NCI-H187 treated with DMSO at 0.1 percent for 48 hours (cell line): ENCODE data around the gene TMEM131L.
"Not testable (repeated sequence)": the region's sequence is repeated elsewhere in the genome, so short reads cannot be mapped to it uniquely, and the experiment has no call there.

Experiments
- DNase-seq: peaks from one replicate; lab custom pipeline; 2025; lab: John Stamatoyannopoulos, UW

TMEM131L gene

DNA sequence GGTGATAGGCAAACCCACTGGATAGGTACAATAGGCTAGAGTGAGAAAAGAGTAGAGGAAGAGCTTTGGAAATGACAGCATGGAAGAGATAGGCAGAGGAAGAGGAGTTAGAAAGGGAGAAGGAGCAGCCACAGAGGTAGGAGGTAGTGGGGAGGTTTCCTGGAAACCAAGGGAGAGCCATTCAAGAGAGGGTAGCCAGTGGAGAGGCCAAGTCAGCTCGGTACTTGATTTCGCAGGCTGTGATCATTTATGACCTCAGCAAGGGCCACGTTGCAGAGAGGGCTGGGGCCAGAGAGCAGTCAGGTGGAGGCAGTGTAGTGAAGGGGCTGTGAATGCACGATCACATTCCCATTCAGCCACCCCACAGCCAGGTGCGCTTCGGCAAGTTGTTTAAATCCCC is 76.0 kb downstream of the TMEM131L start:
- no peak for DNase-seq

DNA sequence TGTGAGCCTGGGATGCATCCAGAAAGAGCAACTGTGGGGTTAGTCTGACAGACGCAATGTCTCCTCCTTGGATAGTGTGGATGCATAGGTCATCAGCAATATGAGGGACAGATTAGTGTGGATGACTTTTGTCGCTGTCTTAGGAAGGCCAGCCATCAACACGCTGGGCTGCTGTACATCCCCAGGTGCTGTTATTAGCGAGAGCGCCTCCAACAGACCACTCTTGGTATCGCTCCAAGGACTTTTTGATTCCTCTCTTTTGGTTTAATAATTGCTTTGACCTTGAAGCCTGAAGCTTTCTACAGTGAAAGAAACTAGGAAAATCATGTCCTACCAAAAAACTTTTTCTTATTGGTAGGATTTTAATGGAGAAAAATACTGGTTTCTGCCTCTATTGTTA is 76.7 kb downstream of the TMEM131L start:
- DNase-seq, result no peak

DNA sequence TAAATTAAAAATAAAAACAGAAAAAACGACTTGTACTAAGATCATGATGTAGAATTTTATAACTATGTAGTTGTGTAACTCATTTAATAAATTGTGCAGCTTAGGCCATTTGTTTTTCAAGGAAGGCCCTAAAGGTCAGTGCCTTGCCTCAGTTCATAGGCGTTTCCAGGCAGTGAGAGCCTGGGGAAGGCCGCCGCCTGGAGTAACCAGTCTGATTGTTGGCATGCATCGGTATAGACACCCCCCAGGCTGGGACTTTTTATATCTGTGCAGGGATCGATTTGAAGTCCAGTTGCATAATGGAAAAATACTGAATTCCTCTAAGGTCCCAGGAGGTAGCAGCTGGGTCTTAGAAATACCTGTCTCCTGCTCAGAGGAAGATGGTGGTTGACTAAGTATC is 77.2 kb downstream of the TMEM131L start:
- no peak for DNase-seq

DNA sequence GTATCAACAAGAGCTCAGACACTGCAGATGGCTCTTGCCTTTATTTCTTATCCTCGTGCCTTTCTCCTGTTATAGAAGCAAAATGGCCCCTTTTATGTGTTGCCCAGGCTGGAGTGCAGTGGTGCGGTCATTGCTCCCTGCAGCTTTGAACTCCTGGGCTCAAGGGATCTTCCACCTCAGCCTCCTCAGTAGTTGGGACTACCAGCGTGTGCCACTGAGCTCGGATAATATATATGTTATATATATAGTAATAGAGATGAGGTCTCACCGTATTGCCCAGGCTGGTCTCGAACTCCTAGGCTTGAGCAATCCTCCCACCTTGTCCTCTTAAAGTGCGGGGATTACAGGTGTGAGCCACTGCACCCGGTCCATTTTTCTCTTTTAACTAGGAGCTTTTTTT is 79.7 kb downstream of the TMEM131L start:
- no peak for DNase-seq

DNA sequence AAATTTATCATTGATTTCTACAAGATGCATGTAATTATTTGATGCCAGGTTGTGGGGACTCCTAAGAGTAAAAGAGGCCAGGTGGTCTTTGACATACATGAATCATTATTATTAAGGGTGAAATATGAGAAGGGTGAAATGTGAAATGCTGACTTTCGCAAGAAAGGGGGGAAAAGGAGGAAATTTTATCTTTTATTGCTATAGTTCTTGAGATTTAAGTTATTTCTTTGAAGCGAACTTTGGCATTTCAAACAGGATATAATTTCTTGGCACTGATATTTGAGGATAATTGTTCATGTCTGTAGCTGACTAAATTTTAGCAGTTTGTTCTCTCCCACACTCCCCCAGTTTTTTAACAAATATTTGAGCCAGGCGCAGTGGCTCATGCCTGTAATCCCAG is 80.1 kb downstream of the TMEM131L start:
- DNase-seq, result no peak

DNA sequence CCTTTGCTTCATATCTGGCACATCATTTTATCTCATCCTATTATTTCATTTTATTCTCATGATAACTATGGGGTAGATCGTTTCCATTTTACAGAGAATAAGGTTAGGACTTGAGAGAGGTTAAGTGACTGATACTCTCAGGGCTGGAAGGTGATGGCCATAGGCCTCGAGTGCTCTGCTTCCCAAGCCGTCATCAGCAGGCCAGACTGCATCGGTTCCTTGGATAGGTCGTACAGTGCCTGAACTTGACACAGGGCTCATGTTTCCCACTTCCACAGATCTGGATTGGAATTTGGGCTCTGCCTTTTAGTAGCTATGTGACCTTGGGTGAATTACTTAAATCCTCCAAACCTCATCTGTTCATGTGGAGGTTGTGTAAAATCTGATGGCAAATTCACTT is 81.4 kb downstream of the TMEM131L start:
- DNase-seq, result no peak

DNA sequence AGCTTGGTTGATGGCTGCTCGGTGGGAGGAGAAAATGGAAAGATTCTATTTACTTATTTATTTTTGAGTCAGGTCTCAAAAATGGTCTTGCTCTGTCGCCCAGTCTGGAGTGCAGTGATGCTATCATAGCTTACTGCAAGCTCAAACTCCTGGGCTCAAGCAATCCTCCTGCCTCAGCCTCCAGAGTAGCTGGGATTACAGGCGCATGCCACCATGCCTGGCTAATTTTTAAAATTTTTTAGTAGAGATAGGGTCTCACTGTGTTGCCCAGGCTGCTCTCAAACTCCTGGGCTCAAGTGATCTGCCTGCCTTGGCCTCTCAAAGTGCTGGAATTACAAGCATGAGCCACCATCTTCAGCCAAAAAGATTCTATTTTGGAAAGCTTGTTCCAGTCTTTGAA is 82.7 kb downstream of the TMEM131L start:
- DNase-seq, result not testable (repeated sequence)

DNA sequence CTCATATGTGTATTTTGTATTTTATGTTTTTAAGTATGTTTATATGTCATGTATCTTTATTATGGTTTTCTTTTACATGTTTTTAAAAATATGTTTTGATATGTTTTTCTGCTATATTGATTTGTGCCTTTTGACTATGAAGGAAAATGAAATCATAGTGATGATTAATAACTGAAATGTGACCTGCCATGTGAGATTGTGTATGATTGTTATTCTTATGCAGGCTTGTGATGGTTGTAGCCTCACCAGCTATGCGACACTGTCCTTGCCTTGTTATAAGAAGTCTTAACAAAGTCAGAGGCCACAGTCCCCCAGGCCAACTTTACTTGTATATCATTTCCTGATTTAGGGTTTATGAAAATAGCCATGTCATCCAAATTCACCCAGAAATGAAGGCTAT is 83.2 kb downstream of the TMEM131L start:
- DNase-seq, result no peak

DNA sequence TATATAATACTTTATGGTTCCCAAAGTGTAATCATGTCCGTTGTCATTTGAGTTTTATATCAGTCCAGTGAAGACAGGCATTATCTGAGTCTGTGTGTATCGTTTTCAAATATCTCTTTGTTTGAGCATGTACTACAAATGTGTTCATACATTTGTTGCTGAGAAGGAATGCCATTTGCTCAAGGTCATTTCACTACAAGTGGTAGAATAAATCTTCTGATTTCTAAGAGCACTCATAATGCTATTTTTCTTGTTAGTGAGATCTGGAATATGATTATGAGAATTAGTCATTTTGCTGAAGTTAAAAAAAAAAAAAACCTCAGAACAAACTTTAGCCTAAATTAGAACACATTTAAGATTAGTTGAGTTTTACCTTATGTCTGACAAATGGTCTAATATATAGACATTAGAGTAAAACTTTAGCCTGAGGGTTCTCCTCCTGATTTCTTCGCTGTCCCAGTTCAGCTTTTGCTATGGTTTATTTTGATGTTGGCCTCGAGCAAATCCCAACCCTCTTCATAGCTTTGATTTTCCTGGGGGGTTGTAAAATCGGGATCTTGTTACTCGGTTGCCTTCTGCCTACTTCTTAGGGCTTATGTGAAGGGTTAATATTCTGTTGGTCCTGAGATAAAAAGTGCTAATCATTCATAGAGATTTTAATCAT is 87.1 kb downstream of the TMEM131L start:
- no peak for DNase-seq

DNA sequence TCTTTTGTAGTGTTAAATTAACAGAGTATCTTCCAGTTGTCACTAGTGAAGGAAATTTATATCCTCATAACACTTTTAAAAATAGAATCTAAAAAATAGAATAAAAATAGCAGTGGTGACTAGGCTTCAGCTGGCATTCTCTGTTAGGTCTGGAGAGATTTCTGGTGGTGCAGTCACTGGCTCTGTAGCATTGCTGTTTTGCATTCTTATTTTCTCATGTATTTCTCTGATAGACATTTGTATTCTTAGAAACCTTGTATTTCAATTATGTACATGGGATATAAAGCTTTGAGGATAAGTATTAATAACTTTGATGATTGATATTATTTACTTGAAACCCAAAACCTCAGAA is 87.6 kb downstream of the TMEM131L start:
- DNase-seq, result no peak

DNA sequence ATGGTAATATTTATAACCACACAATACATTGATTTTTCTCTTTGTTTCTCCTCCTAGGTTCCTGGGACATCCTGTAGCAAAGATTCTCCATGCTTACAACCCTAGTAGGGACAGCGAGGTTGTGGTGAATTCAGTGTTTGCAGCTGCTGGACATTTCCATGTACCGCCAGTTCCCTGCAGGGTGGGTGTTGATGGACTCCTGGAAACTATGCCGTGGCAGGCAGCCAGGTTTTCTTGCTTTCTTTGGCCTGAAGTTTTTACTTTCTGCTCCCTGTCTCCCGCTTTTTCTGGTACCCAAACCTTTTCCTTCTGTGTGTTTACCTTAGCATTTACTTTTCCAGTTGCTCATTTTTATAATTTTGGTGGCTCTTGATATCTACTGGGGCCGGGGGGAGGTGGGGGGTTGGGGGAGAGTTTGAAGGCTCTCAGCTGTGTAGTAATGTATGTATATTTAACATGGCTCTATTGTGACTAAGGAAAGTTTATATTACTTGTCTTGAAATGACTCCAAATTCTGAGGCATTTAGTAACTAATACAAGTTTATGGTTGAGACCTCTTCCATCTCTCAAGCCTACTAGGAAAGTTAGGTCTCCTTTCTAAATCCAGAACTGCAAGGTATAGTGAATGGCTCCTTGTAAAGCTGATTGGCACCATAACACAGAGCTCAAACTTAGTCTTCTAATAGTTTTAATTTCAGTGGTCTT is 89.7 kb downstream of the TMEM131L start:
- no peak for DNase-seq

DNA sequence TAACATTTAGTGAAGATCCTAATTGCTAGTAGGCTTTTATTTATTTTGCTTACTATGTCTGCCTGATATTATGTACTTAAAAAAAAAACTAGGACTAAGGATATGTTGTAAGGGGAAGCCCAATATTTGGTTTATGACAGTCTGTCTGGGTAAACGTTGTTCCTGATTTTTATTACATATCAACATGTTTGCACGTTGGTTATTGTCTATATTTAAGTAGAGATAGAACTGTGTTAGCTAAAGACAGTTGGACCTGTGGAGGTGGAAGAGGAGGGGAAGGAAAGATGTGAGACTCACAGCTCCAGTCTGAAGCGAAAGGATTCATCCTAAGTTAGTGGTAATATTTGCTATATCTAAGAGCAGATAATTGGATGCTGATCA is 90.3 kb downstream of the TMEM131L start:
- no peak for DNase-seq

DNA sequence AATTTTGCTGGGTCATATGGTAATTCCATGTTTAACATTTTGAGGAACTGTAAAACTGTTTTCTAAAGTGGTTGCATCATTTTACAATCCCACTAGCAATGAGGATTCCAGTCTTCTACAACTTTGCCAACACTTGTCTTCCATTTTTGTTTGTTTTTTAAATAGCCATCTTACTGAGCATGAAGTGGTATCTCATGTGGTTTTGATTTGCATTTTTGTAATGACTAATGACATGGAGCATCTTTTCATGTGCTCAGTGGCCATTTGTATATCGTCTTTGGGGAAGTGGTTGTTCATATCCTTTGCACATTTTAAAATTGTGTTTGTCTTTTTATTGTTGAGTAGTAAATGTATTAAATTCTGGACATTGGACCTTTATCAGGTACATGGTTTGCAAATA is 94.7 kb downstream of the TMEM131L start:
- DNase-seq, result no peak

DNA sequence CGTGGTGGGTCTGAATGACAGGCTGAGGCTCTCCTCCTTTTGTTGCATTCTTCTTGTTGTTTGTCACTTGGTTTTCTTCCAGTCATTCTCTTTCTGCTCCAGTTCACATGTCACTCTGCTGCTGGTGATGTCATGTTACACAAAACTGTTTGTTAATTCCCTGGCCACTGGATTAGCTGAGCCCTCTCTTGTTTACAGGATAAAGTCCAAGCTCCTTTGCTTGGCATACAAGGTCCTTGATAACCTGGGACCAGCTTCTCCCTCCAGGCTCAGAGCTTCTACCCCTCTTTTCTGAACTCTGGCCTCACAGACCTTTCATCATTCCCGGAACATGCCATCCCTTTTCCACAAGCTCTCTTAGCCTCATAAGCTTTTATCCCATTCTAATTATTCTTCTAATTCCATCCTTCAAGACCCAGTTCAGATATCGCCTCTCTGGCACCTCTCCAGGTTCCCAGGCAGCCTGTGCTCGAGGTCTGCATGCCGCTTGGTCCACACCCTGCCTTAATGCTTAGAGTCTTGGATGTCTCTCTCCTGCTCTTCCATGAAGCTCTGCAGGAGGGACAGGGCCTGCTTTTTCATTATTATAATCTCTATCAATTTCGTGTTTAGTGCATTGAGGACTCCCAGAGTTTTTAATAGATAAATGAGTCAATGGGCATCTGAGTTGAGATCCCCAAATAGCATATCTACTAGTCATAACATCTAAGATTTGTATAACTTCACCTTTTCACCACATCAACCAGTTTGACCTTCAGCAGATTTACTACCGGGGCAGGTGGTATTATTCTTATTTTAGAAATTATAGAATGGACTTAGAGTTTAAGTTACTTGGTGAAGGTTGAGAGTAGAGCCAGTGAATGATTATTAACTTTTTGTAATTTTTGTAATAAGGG is 98.7 kb downstream of the TMEM131L start:
- DNase-seq, result no peak

DNA sequence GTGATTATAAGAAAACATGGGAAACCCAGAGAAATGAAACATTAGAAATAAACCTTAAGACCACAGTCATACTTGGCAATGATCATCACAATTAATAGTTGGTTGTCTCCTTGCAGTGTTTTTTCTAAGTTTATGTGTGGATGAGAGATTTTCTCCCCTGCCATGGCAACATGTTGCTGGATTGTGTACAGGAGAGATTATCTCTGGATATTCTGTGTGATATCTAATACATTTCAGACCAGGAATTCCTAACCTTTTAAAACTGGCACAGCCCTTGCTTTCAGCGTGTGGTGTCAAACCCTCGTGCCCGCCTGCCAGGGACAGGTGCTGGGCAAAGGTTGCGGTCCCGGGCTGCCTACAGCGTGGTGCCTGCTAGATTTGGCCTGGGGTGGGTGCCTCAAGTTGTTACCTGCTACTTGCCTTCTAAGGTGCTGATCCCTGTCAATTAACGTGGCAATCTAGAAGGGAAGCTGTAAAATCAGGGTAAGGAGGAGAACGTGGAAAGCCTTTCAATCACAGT is 100.5 kb downstream of the TMEM131L start:
- DNase-seq, result no peak

DNA sequence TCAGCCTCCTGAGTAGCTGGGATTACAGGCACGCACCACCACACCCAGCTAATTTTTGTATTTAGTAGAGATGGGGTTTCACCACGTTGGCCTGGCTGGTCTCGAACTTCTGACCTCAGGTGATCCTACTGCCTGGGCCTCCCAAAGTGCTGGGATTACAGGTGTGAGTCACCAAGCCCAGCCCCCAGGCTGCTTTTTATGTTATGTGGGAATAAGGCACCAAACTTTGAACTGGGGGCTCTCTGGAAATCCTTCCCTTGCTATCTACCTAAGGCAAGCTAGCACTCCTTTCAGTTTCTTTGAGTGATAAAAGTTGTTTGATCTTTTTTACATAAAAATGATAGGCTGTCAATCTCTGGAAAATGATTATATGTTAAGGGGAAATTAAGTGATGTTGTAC is 101.5 kb downstream of the TMEM131L start:
- not testable (repeated sequence) for DNase-seq

DNA sequence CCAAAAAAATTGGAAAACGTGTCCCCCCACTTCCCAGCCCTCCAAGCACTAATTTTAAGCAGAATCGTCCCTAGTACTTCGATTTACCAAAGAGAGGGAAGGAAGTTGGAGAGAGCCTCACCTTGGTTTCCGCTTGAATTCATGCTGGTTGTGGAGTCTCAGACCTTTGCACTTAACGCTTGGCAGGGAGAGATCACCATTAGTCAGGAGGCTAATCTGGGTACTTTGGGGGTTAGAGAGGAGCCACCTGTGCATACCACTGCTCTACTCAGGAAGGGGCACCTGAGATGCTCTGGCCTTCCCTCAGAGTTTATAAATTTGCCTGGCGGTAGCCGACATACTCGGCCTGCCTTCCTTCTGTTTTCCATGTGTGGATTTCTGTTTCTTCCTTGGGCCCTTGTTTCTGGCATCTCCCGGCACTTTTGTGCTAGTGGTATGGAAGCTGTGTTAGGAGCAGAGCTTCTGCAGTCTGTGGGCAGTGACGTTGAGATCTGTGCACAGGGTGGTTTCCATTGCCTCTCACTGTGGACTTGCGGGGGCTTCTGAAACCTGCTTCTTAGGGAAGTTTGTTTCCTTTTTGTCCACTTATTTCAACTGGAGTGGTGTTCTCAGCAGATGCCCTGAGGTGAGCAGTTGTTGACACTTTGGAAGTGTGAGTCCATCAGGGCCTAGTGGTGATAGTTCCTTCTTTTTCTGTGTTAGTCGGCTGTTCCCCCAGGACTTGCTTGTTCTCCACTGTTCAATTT is 104.2 kb downstream of the TMEM131L start:
- no peak for DNase-seq

DNA sequence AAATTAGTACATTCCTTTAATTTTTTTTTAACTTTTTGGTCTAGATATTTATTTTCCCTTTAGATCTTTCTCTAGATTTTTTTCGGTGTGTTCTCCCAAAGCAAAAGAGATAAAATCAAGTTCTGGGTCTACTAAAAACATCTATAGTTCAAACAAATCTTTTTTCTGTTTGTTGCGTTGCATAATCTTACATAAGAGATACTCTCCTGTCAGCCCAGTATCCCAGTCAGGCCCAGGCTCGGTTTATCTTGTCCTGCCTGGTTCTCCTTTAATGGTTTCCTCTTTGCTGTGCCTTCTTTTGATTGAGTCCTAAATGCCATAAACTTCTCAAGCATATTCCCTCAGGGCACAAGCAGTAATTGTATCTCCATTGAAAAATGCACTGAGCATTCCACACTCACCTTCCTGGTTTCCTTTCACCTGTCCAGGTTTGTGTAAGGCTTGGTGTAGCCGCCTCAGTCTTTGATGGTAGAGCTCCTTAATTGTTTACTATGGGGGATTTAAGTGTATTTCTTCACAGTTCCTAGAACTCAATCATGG is 104.9 kb downstream of the TMEM131L start:
- no peak for DNase-seq

DNA sequence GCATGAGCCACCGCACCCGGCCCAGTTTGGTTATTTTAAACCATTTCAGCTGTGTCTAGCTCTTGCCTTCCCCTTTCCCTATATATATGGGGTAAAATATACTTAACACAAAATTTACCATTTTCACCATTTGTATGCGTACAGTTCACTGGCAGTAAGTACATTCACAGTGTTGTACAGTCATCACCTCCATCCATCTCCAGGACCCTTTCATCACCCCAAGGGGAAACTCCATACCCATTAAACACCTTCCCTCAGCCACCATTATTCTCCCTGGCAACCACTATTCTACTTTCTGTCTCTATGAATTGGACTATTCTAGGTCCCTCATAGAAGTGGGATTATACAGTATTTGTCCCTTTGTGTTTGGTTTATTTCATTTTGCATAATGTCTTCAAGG is 106.4 kb downstream of the TMEM131L start:
- DNase-seq, result no peak

DNA sequence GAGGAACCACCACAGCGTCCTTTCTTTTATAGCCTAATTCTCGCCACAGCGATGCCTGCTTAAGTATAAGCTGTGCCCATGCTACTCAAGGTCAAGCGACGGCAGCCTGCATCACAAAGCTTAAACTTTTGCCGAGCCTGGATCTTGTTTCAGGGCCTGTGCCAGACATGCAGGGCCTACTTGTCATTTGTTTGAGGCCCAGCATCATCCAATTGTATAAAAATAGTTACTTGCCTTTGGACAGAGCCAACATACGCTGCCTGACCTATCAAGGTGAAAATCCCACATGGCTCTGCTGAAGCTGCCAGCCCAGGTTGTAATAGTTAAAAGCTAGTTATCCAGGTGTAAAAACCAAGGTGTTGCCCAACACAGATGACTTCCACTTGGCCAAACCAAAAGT is 107.1 kb downstream of the TMEM131L start:
- no peak for DNase-seq

DNA sequence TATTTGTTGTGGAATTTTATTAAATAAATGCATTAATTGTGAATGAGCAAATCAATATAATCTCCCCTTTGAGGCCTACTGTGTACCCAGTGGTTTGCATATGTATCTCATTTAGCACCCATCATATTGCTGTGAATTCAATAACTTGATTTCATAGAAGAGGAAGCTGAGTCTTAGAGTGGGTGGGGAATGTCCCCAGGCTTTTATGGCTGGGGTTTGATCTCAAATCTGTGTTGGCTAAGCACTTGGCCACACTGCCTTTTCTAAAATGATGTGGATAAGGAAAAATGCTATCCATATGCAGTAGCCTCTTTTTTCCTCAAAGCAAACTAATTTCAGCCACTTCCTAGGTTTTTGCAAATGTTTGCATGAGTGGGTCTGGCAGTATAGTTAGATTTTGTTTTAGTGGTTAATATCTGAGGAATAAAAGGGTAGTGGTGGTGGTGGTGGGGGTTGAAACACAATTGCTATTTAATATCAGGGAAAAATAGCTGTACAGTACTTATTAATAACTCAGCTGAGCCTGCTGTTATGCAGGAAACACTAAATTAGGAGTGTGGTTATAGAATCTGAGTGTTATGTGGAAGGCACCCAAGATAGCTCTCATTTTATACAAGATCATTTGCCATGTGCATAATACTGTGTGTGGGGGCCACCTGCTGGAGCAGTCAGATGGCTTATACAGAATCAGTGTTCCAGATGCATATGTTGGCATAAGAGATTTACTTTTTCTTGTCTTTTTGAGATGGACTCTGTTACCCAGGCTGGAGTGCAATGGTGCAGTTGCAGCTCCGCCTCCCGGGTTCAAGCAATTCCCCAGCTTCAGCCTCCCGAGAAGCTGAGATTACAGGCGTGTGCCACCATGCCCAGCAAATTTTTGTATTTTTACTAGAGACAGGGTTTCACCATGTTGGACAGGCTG is 108.0 kb downstream of the TMEM131L start:
- no peak for DNase-seq
